GM13977 (cell line): ENCODE measurements around the gene COPS2.
"Not testable (repeated sequence)": the region's sequence is repeated elsewhere in the genome, so short reads cannot be mapped to it uniquely, and the experiment has no call there.

ENCODE experiments used
- DNase-seq: peaks from one replicate; pipeline ENCODE4 v3.0.0; 2012; ENCODE audit warnings: low spot score
- in situ Hi-C: fragments of 300-500 bp; cut with MboI; formaldehyde crosslinking; loops from one replicate; pipeline ENCODE4 v1.12.0; 2022; ENCODE audit warnings: low sequenced_read_pairs, low pct_unique_long_range_greater_than_20kb, mixed read lengths, inconsistent platforms; ENCODE audit not compliant: unreplicated experiment
- TF ChIP-seq, protein P1 (sequence below): IDR thresholded peaks from 2 replicates; pipeline ENCODE4 v1.5.1; 2012; ENCODE audit warnings: mild to moderate bottlenecking, control low read depth; ENCODE audit not compliant: insufficient read depth; ENCODE audit errors: extremely low read depth, missing control alignments

COPS2 gene

DNA sequence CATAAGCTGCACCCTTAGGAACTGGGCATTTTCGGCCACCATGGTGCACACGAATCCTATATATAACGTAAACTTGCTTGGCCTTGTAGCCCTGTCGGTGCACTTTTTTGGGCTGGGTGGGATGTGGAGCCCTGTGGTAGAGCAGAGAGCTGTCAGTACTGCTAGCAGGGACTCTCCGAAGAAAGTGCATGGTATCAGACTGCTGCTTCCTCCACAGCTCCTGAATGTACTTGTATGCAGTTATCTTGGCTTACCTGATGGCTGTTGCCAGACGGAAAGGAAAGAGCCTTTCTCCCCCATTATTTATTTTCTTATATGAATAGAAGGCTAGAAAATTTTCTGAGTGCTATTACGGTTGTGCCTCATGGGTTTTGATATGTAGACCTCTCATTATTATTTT is 23.1 kb upstream of the COPS2 start:
- in situ Hi-C loops: no loop called here
- TF ChIP-seq, protein P1, sequence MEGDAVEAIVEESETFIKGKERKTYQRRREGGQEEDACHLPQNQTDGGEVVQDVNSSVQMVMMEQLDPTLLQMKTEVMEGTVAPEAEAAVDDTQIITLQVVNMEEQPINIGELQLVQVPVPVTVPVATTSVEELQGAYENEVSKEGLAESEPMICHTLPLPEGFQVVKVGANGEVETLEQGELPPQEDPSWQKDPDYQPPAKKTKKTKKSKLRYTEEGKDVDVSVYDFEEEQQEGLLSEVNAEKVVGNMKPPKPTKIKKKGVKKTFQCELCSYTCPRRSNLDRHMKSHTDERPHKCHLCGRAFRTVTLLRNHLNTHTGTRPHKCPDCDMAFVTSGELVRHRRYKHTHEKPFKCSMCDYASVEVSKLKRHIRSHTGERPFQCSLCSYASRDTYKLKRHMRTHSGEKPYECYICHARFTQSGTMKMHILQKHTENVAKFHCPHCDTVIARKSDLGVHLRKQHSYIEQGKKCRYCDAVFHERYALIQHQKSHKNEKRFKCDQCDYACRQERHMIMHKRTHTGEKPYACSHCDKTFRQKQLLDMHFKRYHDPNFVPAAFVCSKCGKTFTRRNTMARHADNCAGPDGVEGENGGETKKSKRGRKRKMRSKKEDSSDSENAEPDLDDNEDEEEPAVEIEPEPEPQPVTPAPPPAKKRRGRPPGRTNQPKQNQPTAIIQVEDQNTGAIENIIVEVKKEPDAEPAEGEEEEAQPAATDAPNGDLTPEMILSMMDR: no peak
- DNase-seq: no peak

- in situ Hi-C loops, DNase-seq: not testable (repeated sequence)
Measured at GRCh38 chr15:49175582-49176397, 20.4 kb upstream of the COPS2 start.

GRCh38 chr15:49174902-49175301 is 19.5 kb upstream of the COPS2 start:
- no peak for DNase-seq
- TF ChIP-seq, protein P1: no peak
- in situ Hi-C loops: no loop called here

GRCh38 chr15:49171790-49172189 is 16.4 kb upstream of the COPS2 start:
- in situ Hi-C loops: no loop called here
- DNase-seq: no peak
- TF ChIP-seq, protein P1: no peak

- in situ Hi-C loops: no loop called here
- TF ChIP-seq, protein P1: no peak
- DNase-seq: peak; percentile 73
Measured at GRCh38 chr15:49169880-49170597, 14.6 kb upstream of the COPS2 start, which contains the start of gene GALK2. Gene GALK2, plus strand, starts transcription at chr15:49170247. Its CDS starts 76 bp downstream, at chr15:49170323.

DNA sequence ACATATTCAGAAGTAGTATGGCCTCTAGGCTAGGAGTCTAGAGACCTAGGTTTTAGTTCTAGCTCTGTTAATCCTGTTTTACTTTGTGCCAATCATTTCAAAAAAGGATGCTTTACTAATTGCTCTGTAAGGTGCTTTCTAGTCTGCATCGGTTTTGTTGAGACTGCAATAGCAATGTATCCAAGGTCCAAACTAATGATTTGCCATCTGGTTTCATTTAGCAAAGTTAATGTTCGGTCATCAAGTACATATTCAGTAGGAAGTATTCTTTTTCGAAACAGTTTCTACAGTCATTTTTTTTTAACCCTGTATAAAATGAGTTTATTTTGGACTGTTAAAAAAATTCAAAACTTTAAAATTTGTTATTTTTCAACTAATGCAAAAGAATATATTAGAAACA is 12.6 kb upstream of the COPS2 start:
- TF ChIP-seq, protein P1: no peak
- DNase-seq: no peak
- in situ Hi-C loops: no loop called here

DNA sequence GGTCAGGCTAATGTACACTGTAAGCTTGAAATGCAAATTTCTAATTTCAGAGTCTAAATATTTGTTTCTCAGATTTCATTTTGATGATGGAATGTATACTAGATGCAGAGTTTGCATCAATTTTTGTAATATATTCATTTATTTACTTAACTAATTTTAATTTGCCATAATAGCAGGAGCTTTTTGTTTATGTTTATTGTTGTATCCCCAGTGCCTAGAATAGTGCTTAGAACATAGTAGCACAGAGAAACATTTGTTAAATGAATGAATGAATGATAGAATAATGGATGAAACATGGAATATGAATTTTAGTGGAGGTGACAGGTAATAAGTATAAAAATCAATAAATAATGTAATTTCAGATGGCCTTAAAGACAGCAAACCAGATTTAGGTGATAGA is 9.5 kb upstream of the COPS2 start:
- in situ Hi-C loops: no loop called here
- TF ChIP-seq, protein P1: no peak
- no peak for DNase-seq
